ENCODE data around the gene KRT26.
"Not testable (repeated sequence)": the region's sequence is repeated elsewhere in the genome, so short reads cannot be mapped to it uniquely, and the experiment has no call there.

Gene KRT26

GRCh38 chr17:40793832-40794231 lies 21.8 kb upstream of the KRT26 start:
- DNase-seq: no peak

- DNase-seq: no peak
Observed at GRCh38 chr17:40791787-40792436, 19.9 kb upstream of the KRT26 start.

DNA sequence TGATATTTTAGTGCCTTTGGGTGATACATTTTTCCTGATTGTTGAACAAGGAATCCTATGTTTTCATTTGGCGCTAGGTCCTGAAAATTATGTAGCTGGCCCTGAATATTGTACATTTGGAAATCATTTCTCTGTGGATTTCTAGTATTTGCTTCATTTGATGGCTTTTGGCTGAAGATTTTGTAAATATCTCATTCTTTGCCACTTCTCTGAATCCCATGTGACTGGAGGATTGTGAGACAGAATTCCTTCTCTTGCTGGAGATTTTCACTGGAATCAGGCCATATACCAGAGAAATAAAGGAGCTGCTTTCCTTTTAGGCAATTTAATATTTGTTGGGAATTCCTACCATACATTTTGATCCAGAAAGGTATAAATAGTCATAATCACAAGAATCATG lies 19.1 kb upstream of the KRT26 start:
- DNase-seq: no peak

GRCh38 chr17:40782450-40782849 lies 10.4 kb upstream of the KRT26 start, which contains the start of gene KRT27:
Gene KRT27 (minus strand): TSS chr17:40782550. CDS start chr17:40782493, 57 bp downstream.
- no peak for DNase-seq

- DNase-seq: no peak
Observed at GRCh38 chr17:40779181-40779909, 7.3 kb upstream of the KRT26 start.

- no peak for DNase-seq
Observed at GRCh38 chr17:40778461-40778860, 6.5 kb upstream of the KRT26 start.

DNA sequence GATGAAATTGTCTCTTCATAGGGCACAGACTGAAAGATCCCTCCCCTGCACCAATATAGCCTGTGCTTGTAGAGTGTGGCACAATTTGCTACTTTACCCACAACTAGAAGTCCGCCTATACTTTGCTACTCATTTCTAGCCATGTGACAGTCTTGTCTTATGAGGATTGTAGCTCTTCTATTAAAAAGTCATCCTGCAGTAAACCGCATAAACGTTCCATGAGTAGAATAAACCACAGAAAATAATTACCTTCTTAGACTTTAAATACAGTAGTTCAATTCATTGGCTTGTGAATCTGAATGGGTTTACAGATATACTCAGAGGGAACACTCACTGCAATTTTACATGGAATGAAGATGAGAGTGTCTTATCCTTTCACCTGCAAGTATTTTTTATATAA lies 6.0 kb upstream of the KRT26 start:
- DNase-seq: no peak

DNA sequence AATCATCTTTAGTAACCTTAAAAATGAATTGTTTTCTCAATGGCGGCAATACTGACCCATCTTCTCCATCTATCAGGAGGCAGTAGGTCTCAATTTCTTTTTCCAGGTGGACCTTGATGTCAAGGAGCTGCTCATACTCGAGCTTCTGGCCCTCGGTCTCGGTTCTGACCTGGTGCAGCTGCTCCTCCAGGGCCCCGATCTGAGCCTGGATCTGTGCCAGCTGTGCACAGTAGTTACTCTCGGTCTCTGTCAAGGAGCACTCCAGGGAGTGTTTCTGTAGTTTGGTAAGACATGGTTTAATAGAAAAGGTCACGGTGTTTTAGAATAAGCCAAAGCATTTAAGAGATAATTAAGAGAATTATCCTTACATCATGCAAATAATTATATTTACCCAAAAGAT lies 5.5 kb upstream of the KRT26 start:
- DNase-seq: no peak

DNA sequence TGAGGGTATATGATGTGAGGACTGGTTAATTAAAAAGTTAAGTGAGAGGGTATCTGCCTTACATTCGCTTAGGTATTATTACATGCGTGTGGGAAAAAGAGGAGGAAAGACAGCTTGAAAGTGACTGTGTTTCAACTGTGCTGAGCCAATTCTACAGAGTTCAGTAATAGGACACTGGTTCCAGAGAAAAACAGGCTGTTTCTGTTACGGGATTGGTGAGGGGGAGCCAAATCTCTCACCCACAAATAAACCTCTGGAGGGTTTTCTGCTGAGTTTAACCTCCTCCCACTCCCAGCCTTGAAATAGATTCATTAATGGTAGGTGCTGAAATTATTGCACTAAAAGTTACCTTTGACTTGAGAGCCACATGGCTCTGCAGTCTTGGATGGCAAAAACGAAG lies 3.9 kb upstream of the KRT26 start:
- DNase-seq: no peak

GRCh38 chr17:40765657-40766056 lies 6.3 kb downstream of the KRT26 start:
- no peak for DNase-seq

DNA sequence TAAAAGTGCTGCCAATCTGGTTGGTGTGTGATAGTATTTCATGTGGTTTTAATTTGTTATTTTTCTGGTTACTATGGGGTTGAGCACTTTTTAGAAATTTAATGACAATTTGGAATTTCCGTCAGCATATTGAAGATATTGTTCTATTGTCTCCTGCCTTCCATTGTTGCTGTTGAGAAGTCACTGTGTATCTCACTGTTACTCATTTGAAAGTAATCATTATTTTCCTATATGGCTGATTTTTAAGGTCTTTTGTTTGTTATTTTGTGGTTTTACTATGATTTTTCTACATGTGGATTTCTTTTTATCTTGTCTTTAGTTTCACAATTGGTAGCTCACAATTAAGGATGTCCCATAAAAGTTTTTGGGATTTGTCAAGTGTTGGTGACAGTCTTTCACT lies 8.2 kb downstream of the KRT26 start:
- no peak for DNase-seq

- DNase-seq: no peak
Observed at GRCh38 chr17:40760105-40761016, 11.6 kb downstream of the KRT26 start.

GRCh38 chr17:40755231-40755630 lies 16.8 kb downstream of the KRT26 start, which contains the start of gene KRT25:
Gene KRT25 (minus strand): TSS chr17:40755331. CDS start chr17:40755271, 60 bp downstream.
- DNase-seq: no peak

GRCh38 chr17:40753804-40754203 lies 18.2 kb downstream of the KRT26 start:
- DNase-seq: no peak

- no peak for DNase-seq
Observed at GRCh38 chr17:40751065-40751464, 20.9 kb downstream of the KRT26 start.

GRCh38 chr17:40750391-40750790 lies 21.6 kb downstream of the KRT26 start:
- no peak for DNase-seq

DNA sequence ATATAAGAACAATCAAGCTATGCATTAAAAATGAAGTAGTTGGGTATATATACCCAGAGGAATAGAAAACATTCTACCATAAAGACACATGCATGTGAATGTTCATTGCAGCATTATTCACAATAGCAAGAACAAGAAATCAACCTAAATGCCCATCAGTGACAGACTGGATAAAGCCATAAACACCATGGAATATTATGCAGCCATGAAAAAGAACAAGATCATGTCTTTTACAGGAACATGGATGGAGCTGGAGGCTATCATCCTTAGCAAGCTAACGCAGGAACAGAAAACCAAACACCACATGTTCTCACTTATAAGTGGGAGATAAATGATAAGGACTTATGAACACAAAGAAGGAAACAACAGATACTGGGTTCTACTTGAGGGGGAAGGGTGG lies 23.3 kb downstream of the KRT26 start:
- not testable (repeated sequence) for DNase-seq

- no peak for DNase-seq
Observed at GRCh38 chr17:40738553-40738952, 33.4 kb downstream of the KRT26 start.

- DNase-seq: no peak
Observed at GRCh38 chr17:40735016-40735415, 37.0 kb downstream of the KRT26 start.

DNA sequence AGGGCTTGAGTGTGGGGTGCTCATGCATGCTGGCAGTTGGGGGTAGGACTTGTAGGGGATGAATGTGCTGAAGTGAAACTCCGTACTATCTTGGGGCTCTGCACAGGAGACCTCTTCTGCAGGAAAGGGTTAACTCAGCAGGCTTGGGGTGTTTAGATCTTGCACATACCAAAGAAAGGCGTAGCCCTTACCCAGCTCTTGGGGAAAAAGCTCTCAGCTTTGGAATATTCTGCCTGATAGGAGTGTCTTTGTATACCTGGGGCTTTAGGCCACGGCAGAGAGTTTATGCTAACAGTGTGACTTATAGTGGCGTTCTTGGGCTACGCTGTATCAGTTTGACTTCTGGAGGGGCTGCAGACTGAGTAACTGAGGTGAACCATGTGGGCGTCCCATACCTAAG lies 38.0 kb downstream of the KRT26 start:
- DNase-seq: no peak

GRCh38 chr17:40730970-40731369 lies 41.0 kb downstream of the KRT26 start:
- DNase-seq: no peak

- DNase-seq: no peak
Observed at GRCh38 chr17:40727447-40728231, 44.4 kb downstream of the KRT26 start.

GRCh38 chr17:40726919-40727318 lies 45.1 kb downstream of the KRT26 start:
- DNase-seq: no peak

Data from central memory CD4-positive, alpha-beta T cell (primary cell).